Naive thymus-derived CD4-positive, alpha-beta T cell (primary cell): Measurements from ENCODE around the gene CYP4F22. TPM values are rescaled to one million over a fixed set of nuclear protein-coding genes. Genes with fewer than 3 reads are reported as not detected.

Experiments
- ATAC-seq: fragments of 150-1000 bp; cut with Tn5 transposase; 2 replicates; pipeline ENCODE4 v1.10.0; 2021; ENCODE audit warnings: mild to moderate bottlenecking, moderate library complexity
- CTCF ChIA-PET: fragments of 350-600 bp; sonication (Branson Sonifier 250); formaldehyde crosslinking; loops from one replicate; lab custom pipeline; 2021; ENCODE audit warnings: antibody characterized with exemption; lab: Charles Lee
- POLR2A ChIA-PET: fragments of 350-600 bp; sonication (Branson Sonifier 250); formaldehyde crosslinking; loops from one replicate; lab custom pipeline; 2021; ENCODE audit warnings: antibody characterized with exemption, inconsistent platforms; lab: Charles Lee
- DNase-seq, 9 donors: peaks; one replicate each; pipeline versions ENCODE4 v3.0.0 to v3.0.0-alpha.2; 2020 to 2022; ENCODE audit warnings: mixed read lengths in 1 of 9
- H3K27ac ChIP-seq: one replicate; pipeline ENCODE4 v1.7.0; 2013; ENCODE audit warnings: mild to moderate bottlenecking, low read depth, low read length, moderate library complexity
- H3K27me3 ChIP-seq, 2 donors: one replicate each; pipeline ENCODE4 v1.7.0; 2013; ENCODE audit warnings: low read length in 2 of 2, mild to moderate bottlenecking in 2 of 2, moderate library complexity in 2 of 2; ENCODE audit not compliant: control insufficient read depth in 2 of 2, insufficient read depth in 2 of 2
- H3K36me3 ChIP-seq, 3 experiments: 1 replicate in 2 of 3; 2 replicates in 1 of 3; pipeline ENCODE4 v1.7.0; 2013; ENCODE audit warnings: low read length in 3 of 3, mild to moderate bottlenecking in 3 of 3, moderate library complexity in 1 of 3; ENCODE audit not compliant: insufficient read depth in 3 of 3, control insufficient read depth in 2 of 3
- H3K4me1 ChIP-seq, 2 donors: one replicate each; pipeline ENCODE4 v1.7.0; 2013; ENCODE audit warnings: low read length in 2 of 2, mild to moderate bottlenecking in 2 of 2, moderate library complexity in 1 of 2; ENCODE audit not compliant: control insufficient read depth in 2 of 2, insufficient read depth in 2 of 2
- H3K4me3 ChIP-seq: 2 replicates; pipeline ENCODE4 v1.7.0; 2013; ENCODE audit warnings: mild to moderate bottlenecking, low read length
- H3K9me3 ChIP-seq, 3 experiments: 1 replicate in 2 of 3; 2 replicates in 1 of 3; pipeline ENCODE4 v1.7.0; 2013; ENCODE audit warnings: low read length in 3 of 3; ENCODE audit not compliant: control insufficient read depth in 2 of 3
- H3K27ac Mint-ChIP-seq, 9 donors: one replicate each; pipeline ENCODE4 v1.8.0; 2020 to 2022; ENCODE audit warnings: mixed read lengths in 9 of 9, mild to moderate bottlenecking in 8 of 9, moderate library complexity in 5 of 9, inconsistent platforms in 2 of 9
- H3K27me3 Mint-ChIP-seq, 5 donors: one replicate each; pipeline ENCODE4 v1.8.0; 2021 to 2022; ENCODE audit warnings: mixed read lengths in 5 of 5, mild to moderate bottlenecking in 1 of 5
- H3K36me3 Mint-ChIP-seq, 5 donors: one replicate each; pipeline ENCODE4 v1.8.0; 2020 to 2022; ENCODE audit warnings: mixed read lengths in 5 of 5, mild to moderate bottlenecking in 3 of 5, inconsistent platforms in 1 of 5
- H3K4me1 Mint-ChIP-seq, 7 donors: one replicate each; pipeline ENCODE4 v1.8.0; 2020 to 2022; ENCODE audit warnings: mixed read lengths in 7 of 7, mild to moderate bottlenecking in 3 of 7, inconsistent platforms in 1 of 7
- H3K4me3 Mint-ChIP-seq, 10 donors: one replicate each; pipeline ENCODE4 v1.8.0; 2020 to 2022; ENCODE audit warnings: mild to moderate bottlenecking in 10 of 10, mixed read lengths in 10 of 10, moderate library complexity in 6 of 10, inconsistent platforms in 2 of 10
- H3K9me3 Mint-ChIP-seq, 11 donors: one replicate each; pipeline ENCODE4 v1.8.0; 2020 to 2022; ENCODE audit warnings: mixed read lengths in 11 of 11, mild to moderate bottlenecking in 4 of 11, inconsistent platforms in 1 of 11, moderate library complexity in 1 of 11
- intact Hi-C, 2 donors: fragments of 100-400 bp; cut with micrococcal nuclease; formaldehyde crosslinking; loops; one replicate each; pipeline ENCODE4 v1.15.1; 2023
- polyA plus RNA-seq, 2 donors: library from polyadenylated mRNA; unstranded; fragments of 300-500 nt; fragmentation: Illumina TruSeq; gene quantifications; one replicate each; pipeline ENCODE4 v1.2.3, GENCODE V29; 2021
- total RNA-seq, 6 experiments: library from RNA in 5 of 6; stranded (reverse) in 5 of 6; gene quantifications; 1 replicate in 5 of 6; 2 replicates in 1 of 6; pipeline ENCODE4 v1.2.3 and lab custom pipeline; 2021 to 2026

CYP4F22 gene
- total and polyA plus RNA-seq, 7 experiments from 2014 or later = 0.15 to 3.6 (median 0.27) TPM; not detected in 2

DNA sequence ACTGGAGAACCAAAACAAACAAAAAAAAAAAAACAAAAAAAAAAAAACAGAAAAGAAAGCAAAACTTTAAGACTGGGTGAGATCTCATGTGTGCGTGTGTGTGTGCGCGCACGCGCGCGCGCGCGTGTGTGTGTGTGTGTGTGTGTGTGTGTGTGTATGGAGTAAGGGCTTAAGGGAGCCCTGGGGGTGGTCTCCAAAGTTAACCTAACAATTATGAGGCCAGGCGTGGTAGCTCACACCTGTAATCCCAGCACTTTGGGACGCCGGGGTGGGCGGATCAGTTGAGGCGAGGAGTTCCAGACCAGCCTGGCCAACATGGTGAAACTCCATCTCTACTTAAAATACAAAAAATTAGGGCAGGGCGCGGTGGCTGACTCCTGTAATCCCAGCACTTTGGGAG is 46.7 kb downstream of the CYP4F22 start:
- peaks cover 12 to 14% of the 10 kb centered on the region in 2 donors for H3K4me1 ChIP-seq
- no peak overlapping the region for H3K4me3 ChIP-seq
- Mint-ChIP-seq H3K4me3 (peak overlapping the region in 9 of 10 donors; percentile 52 to 96 (median 79)), H3K9me3 (peaks cover 0 to 5% (median 0%) of the 10 kb centered on the region in 11 donors), H3K27me3 (peaks cover 0 to 4% (median 0%) of the 10 kb centered on the region in 5 donors), H3K27ac (peak overlapping the region in 5 of 9 donors; percentile 29 to 92 (median 82)), H3K4me1 (peaks cover 21 to 46% (median 37%) of the 10 kb centered on the region in 7 donors), H3K36me3 (no peaks in the 10 kb centered on the region)
- CTCF ChIA-PET = interaction anchor here (0.8 to 8.2 kb wide), 8 partner anchors 55 to 176 kb away, joined by 3 to 182 read pairs (median 4); partner anchors contain the start of genes AKAP8, AKAP8L and RASAL3
- no peak overlapping the region for H3K27ac ChIP-seq
- intact Hi-C loops = loop anchor here in 1 of 2 donors (1.0 to 5.0 kb wide), 2 partner anchors 43 to 123 kb away; no protein-coding TSS in a partner anchor
- H3K27me3 ChIP-seq = no peaks in the 10 kb centered on the region
- no peaks in the 10 kb centered on the region for H3K9me3 ChIP-seq
- H3K36me3 ChIP-seq = no peaks in the 10 kb centered on the region
- peak in 1 of 9 donors; percentile 40 for DNase-seq
- POLR2A ChIA-PET = interaction anchor here (0.8 to 7.9 kb wide), 10 partner anchors 74 to 136 kb away, joined by 3 to 128 read pairs (median 4); partner anchors contain the start of genes AKAP8L and RASAL3
- no peak for ATAC-seq

DNA sequence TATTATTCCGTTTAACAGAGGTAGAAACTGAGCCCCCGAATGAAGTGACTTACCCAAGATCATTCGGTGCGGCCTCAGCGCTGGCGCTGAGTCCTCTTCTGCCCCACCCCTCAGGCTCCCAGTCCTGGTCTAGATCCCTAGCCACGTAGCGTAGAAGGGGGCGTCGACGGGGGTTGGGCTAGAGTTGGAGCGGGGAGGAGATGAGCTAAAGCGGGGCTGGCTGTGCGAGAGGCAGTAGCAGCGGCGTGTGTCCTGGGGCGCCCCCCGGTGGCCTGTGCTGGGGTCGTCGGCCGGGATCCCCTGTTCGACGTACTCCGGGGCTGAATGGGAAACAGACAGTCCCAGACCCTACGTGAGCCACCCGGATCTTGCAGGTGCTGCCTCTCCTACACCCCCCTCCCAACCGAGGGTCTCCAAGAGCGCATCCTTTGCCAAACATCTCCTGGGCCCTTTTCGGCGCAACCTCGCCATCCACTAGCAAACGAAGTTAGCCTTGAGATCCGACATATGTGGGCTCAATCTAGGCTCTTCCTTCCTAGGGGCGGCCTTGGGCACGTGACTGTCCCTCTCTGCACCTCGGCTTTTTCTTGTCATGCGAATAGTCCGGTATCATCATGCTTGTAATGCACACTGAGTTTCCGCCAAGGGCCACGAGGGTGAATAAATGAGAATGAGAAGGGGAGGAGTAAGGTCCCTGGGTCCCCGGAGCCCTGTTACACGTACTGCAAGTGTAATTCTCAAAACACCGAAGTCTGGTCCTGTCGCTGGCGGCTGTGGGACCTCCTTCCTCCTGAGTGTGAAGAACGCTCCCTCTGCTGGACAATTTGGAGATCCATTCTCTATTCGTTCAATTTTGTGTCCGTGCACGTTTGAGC is 47.7 kb downstream of the CYP4F22 start:
- H3K4me3 ChIP-seq = peak overlapping the region; percentile 62

GRCh38 chr19:15556634-15557181 is 48.4 kb downstream of the CYP4F22 start:
- peaks cover 4 to 5% of the 10 kb centered on the region in 2 donors for H3K4me1 ChIP-seq
- peak overlapping the region; percentile 62 for H3K4me3 ChIP-seq
- Mint-ChIP-seq H3K9me3 (peaks cover 0 to 5% (median 0%) of the 10 kb centered on the region in 11 donors), H3K4me1 (peaks cover 21 to 29% (median 25%) of the 10 kb centered on the region in 7 donors), H3K4me3 (peak overlapping the region in 9 of 10 donors; percentile 79 to 96 (median 87)), H3K27me3 (peaks cover 0 to 10% (median under 1%) of the 10 kb centered on the region in 5 donors), H3K27ac (peak overlapping the region in 7 of 9 donors; percentile 65 to 94 (median 91)), H3K36me3 (no peaks in the 10 kb centered on the region)
- no peak for ATAC-seq
- peak in 1 of 9 donors; percentile 16 for DNase-seq
- intact Hi-C loops = loop anchor here (1.0 to 5.0 kb wide), 13 partner anchors 44 to 464 kb away; partner anchors contain the start of genes AKAP8 (in 2 of the 2), BRD4 (in 1 of the 2) and RASAL3 (in 1 of the 2)
- ChIA-PET POLR2A (interaction anchor here (2.5 to 7.9 kb wide), 2 partner anchors 138 to 177 kb away, joined by 9 to 128 read pairs; partner anchors contain the start of genes AKAP8 and AKAP8L), CTCF (interaction anchor here (0.6 to 8.2 kb wide), 8 partner anchors 139 to 465 kb away, joined by 3 to 182 read pairs (median 4); partner anchors contain the start of genes AKAP8 and AKAP8L)
- no peaks in the 10 kb centered on the region for H3K9me3 ChIP-seq
- no peaks in the 10 kb centered on the region for H3K36me3 ChIP-seq
- H3K27ac ChIP-seq = no peak overlapping the region
- no peaks in the 10 kb centered on the region for H3K27me3 ChIP-seq

More for the DNA sequence above, 47.7 kb downstream of the CYP4F22 start:
- peak; percentile 89 to 98 (median 94) for DNase-seq
- Histone ChIP-seq H3K4me1 (peaks cover 5 to 8% of the 10 kb centered on the region in 2 donors), H3K27ac (peak overlapping the region; percentile 67), H3K27me3 (no peaks in the 10 kb centered on the region), H3K9me3 (no peaks in the 10 kb centered on the region), H3K36me3 (no peaks in the 10 kb centered on the region)
- intact Hi-C loops = loop anchor here (1.0 to 5.0 kb wide), 13 partner anchors 44 to 464 kb away; partner anchors contain the start of genes AKAP8 (in 2 of the 2), BRD4 (in 1 of the 2) and RASAL3 (in 1 of the 2)
- peak; percentile 93 for ATAC-seq
- Mint-ChIP-seq H3K4me1 (peaks cover 21 to 37% (median 27%) of the 10 kb centered on the region in 7 donors), H3K4me3 (peak overlapping the region; percentile 79 to 96 (median 86)), H3K36me3 (no peaks in the 10 kb centered on the region), H3K27ac (peak overlapping the region; percentile 65 to 94 (median 91)), H3K27me3 (peaks cover 0 to 8% (median 0%) of the 10 kb centered on the region in 5 donors), H3K9me3 (peaks cover 0 to 5% (median 0%) of the 10 kb centered on the region in 11 donors)
- POLR2A ChIA-PET = interaction anchor here (0.8 to 7.9 kb wide), 8 partner anchors 89 to 464 kb away, joined by 3 to 128 read pairs (median 8); partner anchors contain the start of genes AKAP8, AKAP8L and RASAL3
- CTCF ChIA-PET = interaction anchor here (0.6 to 8.2 kb wide), 24 partner anchors 38 to 464 kb away, joined by 3 to 182 read pairs (median 4); partner anchors contain the start of genes AKAP8, AKAP8L, RASAL3 and WIZ

- ChIA-PET POLR2A (interaction anchor here (2.5 to 7.9 kb wide), 2 partner anchors 138 to 178 kb away, joined by 9 to 128 read pairs; partner anchors contain the start of genes AKAP8 and AKAP8L), CTCF (interaction anchor here (0.6 to 8.2 kb wide), 8 partner anchors 140 to 465 kb away, joined by 3 to 182 read pairs (median 4); partner anchors contain the start of genes AKAP8 and AKAP8L)
- Histone ChIP-seq H3K36me3 (no peaks in the 10 kb centered on the region), H3K4me3 (no peak overlapping the region), H3K4me1 (peaks cover 3 to 4% of the 10 kb centered on the region in 2 donors), H3K27me3 (no peaks in the 10 kb centered on the region), H3K27ac (no peak overlapping the region), H3K9me3 (no peaks in the 10 kb centered on the region)
- peaks cover 0 to 13% (median 6%) of the 10 kb centered on the region in 5 donors for H3K27me3 Mint-ChIP-seq
- ATAC-seq (no peak), DNase-seq (no peak)
- H3K9me3 Mint-ChIP-seq = peaks cover 0 to 5% (median 0%) of the 10 kb centered on the region in 11 donors
- intact Hi-C loops = loop anchor here in 1 of 2 donors (2.0 to 5.0 kb wide), 2 partner anchors 45 to 464 kb away; no protein-coding TSS in a partner anchor
- H3K4me1 Mint-ChIP-seq = peaks cover 20 to 25% (median 22%) of the 10 kb centered on the region in 7 donors
- no peak overlapping the region for H3K4me3 Mint-ChIP-seq
- H3K27ac Mint-ChIP-seq = no peak overlapping the region
- H3K36me3 Mint-ChIP-seq = no peaks in the 10 kb centered on the region
Measured at GRCh38 chr19:15557223-15557622, 48.9 kb downstream of the CYP4F22 start.

GRCh38 chr19:15562145-15562544 is 53.8 kb downstream of the CYP4F22 start:
- Mint-ChIP-seq H3K4me1 (peaks cover 0 to 6% (median 0%) of the 10 kb centered on the region in 7 donors), H3K36me3 (no peaks in the 10 kb centered on the region), H3K4me3 (no peak overlapping the region), H3K27ac (no peak overlapping the region), H3K27me3 (peaks cover 0 to 30% (median 19%) of the 10 kb centered on the region in 5 donors), H3K9me3 (no peaks in the 10 kb centered on the region)
- ChIA-PET POLR2A (no interaction called here), CTCF (interaction anchor here (0.9 kb wide), 1 partner anchor 341 kb away, joined by 3 read pairs; no protein-coding TSS in a partner anchor)
- DNase-seq = no peak
- Histone ChIP-seq H3K9me3 (no peaks in the 10 kb centered on the region), H3K4me3 (no peak overlapping the region), H3K4me1 (no peaks in the 10 kb centered on the region), H3K27ac (no peak overlapping the region), H3K36me3 (no peaks in the 10 kb centered on the region), H3K27me3 (no peaks in the 10 kb centered on the region)
- ATAC-seq = no peak
- intact Hi-C loops = no loop called here
